GM12891 (cell line): ENCODE data around the gene ZEB2.

ENCODE experiments used
- POLR2AphosphoS5 ChIP-seq: IDR thresholded peaks from 2 replicates; pipeline ENCODE4 v1.6.1; 2011; ENCODE audit warnings: low read depth, low read length, control low read depth
- TAF1 ChIP-seq: IDR thresholded peaks from 2 replicates; pipeline ENCODE4 v1.6.1; 2011; ENCODE audit warnings: low read depth, low read length, control low read depth

DNA sequence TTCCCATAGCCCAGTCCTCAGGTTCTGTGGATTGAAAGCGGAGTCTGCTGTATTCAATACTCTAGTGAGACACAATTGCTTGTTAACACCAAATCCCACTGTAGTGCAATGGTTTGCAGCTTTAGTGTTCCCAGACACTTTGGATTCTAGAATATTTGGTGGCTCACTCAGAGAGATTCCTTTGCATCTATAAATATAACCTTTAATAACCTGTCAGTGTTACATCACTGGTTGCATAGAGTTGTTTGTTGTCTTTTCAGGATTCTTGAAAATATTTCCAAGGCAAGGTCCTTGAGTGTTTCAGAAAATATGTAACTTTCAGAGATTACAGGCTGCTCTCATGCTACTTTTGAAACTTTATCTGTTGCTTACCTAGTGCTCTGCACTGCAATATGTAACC, 157.5 kb downstream of the ZEB2 start:
- no peak for TF ChIP-seq POLR2AphosphoS5
- no peak for TF ChIP-seq TAF1
